GM18519 (cell line): ENCODE results near the gene SS18L1.
A peak's percentile ranks its signal among the peaks of the same experiment; 100 is the strongest.

ENCODE experiments used
- ATAC-seq: cut with Tn5 transposase; IDR thresholded peaks from one replicate; pipeline ENCODE4 v1.9.1; 2021; ENCODE audit warnings: mild to moderate bottlenecking, moderate library complexity; ENCODE audit not compliant: unreplicated experiment, low FRiP score

Gene SS18L1

DNA sequence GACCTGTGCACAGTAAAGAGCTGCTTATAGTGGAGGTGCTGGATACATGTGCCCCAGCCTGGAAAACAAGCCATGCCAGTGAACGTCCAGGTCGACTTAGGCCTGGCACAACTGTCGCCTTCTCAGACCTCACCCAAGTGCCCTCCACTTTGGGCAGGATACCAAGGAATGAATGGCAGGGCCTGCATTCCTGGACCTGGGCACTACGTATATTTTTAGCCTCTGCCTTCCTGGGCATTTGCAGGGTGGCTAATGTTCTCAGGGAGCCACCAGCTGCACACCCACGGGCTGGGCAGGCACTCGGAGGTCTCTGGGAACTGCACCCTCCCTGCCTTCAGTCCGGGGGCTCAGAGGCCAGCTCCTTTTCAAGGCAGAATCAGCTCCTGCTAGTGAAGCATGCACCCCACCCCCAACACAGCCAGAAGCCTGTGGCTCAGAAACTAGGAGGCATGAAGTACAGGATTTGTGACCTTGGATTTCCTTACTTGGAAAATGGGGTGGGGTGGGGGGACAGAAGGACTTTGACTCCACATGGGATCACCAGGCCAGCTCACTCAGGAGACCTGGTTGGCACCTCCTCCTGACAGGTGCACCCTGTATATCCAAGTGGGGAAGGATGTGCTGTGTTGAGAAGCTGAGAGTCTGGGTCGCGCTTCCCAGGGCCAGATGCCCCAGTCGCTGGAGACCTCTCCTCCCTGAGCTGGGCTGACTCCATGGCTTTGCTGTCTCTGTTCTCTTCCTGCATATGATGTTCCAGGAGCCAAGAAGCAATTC lies 23.8 kb upstream of the SS18L1 start:
- no peak for ATAC-seq

DNA sequence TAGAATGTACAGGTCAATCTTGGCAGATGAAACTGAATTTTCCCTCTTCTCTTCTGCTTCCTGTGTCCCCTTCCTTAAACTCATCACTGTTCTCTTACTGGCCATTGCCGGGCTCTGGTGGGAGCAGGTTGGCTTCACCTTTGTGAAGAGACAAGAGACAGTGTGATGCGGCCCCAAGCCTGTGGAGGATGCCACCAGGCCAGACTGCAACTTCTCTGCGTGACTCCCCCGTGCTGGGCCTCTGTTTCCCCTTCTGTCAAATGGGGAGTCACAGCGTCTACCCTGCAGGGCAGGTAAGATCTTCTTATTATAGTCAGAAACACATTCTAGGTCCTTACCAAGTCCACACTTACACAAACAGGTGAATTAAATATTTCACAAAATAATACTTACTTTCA lies 23.2 kb upstream of the SS18L1 start:
- no peak for ATAC-seq

DNA sequence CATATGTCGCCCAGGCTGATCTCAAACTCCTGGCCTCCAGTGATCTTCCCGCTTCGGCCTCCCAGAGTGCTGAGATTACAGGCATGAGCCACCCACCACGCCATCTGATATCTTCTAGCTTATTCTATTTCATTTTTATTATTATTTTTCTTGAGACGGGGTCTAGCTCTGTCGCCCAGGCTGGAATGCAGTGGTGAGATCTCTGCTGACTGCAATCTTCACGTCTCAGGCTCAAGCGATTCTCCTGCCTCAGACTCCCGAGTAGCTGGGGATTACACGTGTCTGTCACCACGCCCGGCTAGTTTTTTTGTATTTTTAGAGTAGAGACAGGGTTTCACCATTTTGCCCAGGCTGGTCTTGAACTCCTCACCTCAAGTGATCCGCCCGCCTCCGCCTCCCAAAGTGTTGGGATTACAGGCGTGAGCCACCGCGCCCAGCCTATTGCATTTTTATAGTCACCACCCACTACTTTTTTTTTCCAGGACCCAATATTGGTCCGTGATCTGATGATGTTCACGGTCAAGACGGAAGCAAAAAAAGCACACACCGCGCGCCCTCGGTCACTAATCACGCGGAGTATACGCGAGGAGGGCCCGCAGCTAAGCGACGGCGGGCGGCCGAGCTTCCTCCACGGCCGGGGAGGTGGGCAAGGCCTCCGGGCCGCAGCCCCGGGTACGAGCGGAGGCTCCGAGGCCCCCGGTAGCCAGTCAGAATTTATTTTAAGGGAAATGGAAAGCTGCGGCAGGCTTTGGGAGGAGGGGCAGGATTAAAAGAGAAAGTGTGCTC lies 22.4 kb upstream of the SS18L1 start:
- ATAC-seq: peak; percentile 0

DNA sequence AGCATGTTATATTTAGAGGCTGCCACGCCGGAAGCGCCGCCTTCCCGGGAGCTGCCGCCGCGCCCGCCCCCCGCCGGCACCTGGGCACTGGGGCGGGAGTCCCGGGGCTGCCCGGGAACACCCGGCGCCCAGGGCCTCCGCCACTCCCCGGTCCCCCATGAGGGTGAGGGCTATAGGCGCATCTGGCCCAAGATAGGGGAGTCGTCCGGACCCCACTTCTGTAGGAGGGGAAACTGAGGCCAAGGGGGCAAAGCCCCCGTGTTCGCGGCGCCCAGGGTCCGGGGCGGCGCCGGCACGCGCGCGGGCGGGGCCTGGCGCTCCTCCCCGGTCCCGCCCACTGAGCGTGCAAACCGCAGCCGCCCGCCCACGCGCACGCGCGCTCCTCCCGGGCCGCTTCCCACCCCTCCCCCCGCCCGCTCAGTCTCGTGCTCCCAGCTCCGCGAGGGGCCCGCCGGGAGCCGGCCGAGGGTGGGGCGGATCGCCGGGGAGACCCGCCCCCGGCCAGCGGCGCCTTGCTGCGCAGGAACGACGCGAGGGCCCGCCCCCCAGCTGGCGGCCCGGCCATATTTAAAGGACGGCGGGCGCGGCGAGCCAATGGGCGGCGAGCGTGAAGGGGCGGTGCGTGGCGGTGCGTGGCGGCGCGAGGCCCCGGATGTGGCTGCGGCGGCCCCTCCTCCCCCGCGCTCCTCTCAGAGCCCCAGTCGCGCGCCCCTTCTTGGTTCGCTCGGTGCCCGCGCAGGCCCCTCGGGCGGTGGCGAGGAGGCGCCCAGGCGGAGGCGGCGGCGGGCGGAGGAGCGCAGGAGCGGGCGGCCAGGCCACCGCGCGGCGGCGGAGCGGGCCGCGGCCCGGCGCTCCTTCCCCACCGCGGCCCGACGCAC lies 21.6 kb upstream of the SS18L1 start, which contains the start of gene LSM14B:
Gene LSM14B, plus strand, starts transcription at position 700 of the 878 bp plus-strand sequence. CDS start 192 bp downstream, outside the sequence.
- peak; percentile 68 for ATAC-seq

DNA sequence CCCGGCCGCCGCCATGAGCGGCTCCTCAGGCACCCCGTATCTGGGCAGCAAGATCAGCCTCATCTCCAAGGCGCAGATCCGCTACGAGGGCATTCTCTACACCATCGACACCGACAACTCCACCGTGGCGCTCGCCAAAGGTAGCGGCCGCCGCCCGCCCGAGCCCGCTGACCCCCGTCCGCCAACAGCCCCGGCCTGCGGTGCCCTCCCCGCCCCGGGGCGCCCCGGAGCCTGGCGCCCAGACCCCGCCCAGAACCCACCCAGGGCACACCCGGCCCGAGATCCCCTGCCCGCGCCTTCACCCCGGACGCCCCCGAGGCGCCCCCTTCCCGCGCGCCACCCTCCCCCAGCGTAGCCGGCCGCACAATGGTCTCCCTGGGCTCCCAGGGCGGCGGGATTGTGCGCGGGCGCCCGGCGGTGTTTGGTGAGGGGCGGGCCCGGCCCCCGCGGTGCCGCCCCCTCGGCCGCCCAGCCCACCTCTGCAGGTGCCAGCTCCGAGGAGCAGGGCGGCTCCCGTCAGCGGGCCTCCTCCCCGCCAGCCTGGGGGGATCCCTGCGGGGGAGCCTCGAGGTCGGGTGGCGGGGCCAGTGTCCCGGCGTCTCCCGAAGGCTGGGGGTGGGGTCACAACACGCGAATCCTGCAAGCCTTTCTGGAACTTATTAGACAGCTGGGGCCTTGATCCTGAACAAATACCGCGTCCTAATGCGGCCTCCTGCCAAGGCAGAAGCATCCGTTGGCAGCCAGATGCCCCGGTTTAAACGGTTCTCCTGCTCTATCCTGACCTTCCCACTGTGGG lies 20.7 kb upstream of the SS18L1 start:
- ATAC-seq: no peak

DNA sequence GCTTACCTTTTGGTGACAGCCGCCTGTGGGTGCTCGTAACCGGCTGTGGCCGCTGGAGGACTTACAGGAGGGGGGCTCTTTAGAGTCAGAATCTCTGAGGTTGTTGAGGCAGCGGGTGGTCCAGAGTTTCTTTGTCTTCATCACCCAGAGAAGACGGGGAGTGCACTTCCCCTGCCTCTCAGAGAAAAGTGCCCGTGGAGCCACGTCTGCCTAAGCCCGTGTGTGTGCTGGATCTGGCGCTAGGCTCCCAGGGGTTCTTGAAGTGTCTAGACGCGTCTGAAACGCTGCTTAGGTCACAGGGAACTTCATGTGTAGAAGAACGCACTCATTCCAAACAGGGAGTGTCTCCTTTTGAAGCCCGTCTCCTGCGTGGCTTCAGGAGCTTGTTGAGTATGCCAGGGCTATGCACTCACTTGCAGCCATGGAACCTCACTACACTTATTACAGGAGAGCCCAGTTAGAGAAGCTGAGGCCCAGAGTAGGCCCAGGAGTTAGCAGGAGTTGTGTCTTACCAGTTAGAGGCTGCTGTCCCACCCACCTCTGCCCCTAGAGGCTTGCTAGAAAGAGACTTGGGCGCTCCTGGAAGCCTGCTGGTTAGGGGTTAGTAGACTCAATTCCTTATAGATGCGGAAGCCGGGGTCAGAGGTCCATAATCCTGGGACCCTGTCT lies 20.0 kb upstream of the SS18L1 start:
- no peak for ATAC-seq

DNA sequence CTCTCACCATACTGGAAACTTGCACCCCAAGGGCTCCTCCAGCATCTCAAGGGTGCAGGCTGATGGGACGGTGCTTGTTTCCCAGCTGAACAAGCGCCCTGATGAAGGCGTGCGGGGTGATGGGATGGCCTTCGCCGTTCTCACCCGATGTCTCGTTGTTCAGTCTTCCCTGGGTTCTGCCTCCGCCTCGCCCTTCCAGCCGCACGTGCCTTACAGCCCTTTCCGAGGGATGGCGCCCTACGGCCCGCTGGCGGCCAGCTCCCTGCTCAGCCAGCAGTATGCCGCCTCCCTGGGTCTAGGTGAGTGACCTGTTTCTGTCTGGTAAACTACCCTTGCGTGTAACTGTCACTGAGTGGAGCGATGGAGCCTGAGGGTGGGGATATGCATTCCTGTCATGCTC lies 17.4 kb upstream of the SS18L1 start:
- no peak for ATAC-seq

DNA sequence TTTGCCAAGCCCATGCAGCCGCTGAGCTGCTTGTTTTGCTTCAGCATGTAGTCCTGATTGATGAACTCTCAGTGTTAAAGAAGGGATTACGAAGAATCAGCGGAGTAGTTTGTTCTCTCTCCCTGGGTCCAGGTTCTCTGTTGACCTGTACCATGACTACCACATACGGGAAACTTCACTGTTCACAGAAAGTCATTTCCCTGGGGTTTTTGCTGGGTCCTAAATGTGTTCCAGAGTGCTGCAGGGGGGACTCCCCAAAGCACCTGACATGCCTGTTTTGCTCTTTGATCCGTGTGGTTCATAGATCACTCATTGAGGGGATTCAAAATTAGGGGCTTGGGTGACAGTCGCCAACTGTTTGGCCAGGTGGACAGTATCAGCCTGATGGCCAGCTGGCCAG lies 15.8 kb upstream of the SS18L1 start:
- no peak for ATAC-seq

DNA sequence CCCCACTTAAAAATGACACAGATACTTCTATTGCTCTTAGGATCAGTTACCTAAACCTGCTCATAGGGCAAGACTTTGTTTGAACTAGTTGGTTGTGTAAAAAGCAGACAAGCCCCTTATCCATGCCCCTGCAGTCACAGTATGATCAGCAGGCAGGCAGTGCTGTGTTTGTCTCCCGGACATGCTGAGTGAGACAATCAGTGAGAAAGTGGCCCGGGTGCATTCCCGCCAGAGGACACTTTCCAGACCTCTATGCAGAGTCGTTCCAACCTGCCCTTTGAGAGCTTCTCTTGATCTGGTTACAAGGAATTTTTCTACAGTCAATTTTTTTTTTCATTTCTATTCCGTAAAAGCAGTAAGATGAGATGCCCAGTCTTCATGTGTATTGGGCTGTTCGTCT lies 15.1 kb upstream of the SS18L1 start:
- no peak for ATAC-seq

DNA sequence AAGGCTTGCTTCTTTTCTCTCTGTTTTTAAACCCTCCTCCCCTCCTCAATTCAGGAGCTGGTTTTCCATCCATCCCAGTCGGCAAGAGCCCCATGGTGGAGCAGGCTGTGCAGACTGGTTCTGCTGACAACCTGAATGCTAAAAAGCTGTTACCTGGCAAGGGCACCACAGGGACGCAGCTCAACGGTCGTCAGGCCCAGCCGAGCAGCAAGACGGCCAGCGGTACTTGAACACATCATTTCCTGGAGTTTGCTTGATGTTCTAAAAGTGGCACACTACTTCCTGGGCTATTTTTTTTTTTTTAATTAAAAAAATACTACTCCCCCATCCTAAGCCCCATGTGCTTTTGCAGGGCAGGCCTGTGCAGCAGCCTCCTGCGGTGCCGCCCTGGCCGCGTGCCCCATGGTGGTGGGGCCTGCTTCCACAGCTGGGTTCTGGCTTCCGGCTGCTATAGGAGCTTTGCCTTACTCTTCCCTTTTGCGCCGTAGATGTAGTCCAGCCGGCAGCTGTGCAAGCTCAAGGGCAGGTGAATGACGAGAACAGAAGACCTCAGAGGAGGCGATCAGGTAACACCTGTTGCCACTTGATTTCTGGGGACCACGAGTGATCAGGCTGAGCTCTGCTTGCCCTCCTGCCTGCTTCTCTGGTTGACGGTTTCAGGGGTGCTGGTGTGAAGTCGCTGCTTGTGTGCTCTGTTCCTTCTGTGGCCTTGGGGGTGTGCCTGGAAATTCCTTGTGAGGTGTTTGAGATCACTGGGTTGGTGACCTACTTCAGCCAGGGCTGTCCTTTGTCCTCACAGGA lies 13.6 kb upstream of the SS18L1 start:
- no peak for ATAC-seq

DNA sequence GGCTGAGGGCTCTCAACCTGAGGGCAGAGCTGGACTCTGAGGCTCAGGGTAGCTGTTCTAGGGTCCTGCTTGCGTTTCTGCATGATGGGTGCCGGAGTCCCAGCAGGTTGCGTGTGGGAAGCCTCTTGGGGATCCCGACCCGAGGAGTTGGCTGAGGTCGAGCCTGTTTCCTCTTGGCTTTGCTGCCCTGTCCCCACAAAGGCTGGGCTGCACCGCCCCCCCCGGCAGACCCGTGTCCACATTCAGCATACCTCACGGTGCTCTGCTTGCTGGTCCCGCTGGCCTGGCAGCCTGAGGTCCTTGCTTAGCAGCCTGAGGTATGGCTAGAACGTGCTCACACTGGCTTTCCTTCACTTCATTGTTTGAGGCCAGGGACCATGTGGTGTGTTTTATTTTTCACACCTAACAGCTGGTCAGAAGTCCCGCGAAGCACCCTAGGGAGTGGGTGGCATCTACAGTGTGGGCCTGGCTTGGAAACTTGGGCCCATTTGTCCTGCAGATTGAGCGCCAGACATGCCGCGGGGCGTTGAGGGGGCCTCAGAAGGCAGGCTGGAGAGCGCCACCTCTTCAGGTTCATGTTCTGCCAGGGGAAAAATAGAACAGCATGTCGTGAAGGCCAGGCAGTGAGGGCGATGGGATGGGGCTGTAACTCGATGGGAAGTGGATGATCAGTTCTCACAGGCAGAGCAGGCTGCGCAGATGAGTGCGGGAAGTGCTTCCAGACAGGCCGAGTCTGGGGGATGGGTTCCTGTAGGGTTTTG lies 11.8 kb upstream of the SS18L1 start:
- no peak for ATAC-seq

DNA sequence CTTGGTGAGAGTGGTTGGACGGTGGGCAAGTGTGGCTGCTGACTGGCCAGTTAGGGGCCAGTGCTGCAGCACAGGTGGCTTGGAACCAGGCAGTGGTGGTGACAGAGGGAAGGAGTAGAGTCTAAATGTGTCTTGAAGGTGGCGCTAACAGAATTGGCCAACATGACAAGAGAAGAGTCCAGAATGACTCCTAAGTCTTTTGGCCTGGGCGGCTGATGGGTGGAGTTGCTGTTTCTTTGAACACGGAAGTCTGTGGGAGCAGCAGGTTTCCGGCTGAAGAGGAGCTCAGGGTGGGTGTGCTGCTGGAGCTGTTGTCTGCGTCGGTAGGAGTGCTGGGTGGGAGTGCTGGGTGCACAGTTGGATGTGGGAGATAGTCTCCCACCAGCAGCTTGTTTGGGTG lies 11.1 kb upstream of the SS18L1 start:
- ATAC-seq: no peak

DNA sequence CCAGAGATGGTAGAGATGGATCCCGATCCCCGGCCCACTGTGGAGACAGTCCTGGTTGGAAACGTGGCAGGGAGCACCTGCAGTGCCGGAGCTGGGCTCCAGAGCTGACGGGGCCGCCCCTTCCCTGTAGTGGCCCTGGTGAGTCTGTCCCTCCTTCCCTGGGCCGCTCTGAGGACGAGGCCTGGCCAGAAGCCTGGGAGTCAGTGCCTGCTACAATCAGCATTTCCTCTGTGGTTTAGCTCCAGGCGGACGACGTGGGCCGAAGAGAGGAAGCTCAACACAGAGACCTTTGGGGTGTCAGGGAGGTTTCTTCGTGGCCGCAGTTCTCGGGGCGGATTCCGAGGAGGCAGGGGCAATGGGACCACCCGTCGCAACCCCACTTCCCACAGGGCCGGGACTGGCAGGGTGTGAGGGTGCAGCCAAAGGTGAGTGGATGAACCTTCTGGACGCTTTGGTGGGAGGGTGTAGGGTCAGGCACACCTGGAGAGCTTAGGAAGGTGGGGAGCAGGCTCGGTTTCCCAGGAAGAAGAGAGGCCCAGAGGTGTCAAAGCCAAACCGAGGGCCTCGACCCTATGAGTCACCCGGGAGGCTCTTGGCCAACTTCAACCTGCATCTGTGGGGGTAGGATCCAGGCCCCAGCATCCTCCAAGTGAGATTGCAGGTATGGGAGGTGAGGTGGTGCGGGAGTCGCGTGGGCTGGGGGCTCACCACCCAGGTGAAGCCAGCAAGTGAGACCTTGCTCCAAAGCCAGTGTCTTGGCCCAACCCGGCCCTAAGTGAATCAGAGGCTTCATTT lies 10.3 kb upstream of the SS18L1 start:
- no peak for ATAC-seq

DNA sequence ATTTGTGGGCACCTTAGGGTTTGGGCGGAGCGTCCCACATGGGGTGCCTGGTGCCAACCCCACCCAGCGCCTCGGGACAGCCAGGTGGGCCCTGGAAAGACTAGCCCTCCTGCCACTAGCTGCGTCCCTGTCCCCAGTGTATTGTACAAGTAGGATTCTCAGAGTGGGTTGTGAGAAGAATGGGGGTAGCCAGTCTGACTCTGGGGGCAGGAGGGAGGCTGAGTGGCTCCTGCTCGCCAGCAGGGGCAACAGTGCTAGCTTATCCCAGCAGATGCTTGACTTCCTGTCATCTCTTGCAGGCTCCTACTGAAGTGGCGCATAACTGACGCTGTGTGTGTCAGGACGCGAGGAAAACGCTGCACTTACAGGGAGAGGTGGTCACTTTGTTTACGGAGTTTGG lies 9.7 kb upstream of the SS18L1 start:
- ATAC-seq: no peak

DNA sequence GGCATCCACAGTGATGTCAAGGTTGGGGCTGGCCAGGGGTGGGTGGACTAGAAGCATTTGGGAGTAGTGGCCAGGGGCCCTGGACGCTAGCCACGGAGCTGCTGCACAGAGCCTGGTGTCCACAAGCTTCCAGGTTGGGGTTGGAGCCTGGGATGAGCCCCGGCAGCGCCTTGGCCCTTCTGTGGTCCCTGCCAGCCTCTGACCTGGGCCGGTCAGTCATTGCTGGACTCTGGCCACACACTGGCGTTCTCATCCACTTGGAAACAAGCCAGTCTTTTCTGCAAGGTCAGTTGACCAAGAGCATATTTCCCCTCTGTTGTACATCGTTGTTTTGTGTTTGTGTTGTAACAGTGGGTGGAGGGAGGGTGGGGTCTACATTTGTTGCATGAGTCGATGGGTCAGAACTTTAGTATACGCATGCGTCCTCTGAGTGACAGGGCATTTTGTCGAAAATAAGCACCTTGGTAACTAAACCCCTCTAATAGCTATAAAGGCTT lies 8.8 kb upstream of the SS18L1 start:
- ATAC-seq: no peak

DNA sequence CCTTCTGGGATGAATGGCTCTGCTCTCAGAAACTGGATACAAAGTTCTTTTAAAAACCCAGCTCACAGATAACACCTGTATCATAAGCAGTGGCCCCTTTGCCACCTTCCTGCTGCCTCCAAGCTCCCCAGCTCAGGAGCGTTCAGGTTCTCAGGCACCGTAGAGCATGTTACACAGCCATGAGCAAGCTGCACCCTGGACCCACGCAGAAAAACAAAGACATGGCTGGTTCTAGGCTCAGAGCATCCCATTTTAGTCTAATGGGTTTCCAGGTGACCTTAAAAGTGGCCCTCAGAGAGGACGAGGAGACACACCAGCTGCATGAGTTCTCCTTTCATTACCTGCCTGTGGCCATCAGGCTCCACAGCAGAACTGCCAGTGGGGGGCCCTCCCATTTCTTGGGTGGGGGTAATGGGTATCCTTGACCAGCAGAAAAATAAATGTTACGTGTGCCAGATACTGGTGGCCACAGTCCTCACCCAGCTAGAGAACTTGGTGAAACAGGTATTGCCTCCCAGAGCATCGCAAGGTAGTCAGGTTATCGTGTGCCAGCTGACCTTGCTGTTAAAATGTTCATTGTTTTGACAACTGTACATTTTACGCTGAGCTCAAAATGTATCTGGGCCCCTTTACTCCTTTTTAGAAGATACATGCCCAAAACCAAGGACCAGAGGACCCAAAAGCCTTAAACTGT lies 7.8 kb upstream of the SS18L1 start:
- ATAC-seq: no peak
